ENCODE data around the gene HOXB5.

HOXB5 gene

DNA sequence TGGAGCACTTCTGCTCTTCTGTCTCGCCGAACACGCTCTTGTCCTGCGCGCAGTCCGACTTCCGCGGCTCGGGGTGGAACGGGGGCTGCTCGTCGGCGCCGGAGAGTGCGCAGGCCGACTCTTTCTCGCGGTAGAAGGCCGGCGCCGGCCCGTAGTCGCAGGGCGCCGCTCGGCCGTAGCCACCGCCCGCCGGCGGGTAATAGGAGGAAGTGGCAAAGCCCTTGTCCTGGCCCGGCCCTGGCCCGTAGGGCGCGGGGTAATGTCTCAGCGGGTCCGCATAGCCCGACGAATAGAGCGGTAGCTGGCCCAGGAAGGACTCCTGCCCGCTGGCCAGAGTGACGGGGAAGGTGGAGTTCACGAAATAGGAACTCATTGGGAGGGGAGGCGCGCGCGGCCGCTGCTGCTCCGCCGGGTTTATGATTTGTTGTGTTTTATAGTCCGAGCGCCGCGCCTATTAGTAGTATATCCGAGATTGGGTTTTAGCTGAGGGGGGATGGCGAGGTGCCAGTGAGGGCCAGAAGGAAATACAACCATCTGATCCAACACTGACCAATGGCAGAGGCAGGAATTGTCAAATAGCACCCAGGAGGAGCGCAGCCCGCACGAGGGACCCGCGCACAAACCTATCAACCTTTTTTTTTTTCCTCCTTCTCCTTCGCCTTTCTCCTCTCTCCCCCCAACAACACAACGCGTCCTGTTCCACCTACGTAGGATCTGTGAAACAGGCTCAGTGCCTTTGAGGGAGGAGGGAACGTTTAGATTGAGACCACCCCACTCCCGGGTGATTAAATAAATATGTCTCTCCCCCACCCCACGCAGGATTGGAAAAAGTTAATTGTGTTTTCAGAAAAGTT lies 4.4 kb upstream of the HOXB5 start:
- peaks cover 7% of the 10 kb centered on the region; the same call in 1 of the 2 replicates for H3K79me2 ChIP-seq (ENCODE audit: low read length)
- peak overlapping the region; percentile 83 for H3K9ac ChIP-seq (ENCODE audit: low read length)
- peaks cover 25% of the 10 kb centered on the region for H3K27me3 ChIP-seq (ENCODE audit: low read depth, low read length)
- H3K9me3 ChIP-seq (ENCODE audit: insufficient read depth, low read length), result no peaks in the 10 kb centered on the region
- H3K4me1 ChIP-seq (ENCODE audit: low read length), result peaks cover 27% of the 10 kb centered on the region
- H3K4me2 ChIP-seq (ENCODE audit: low read length), result peak overlapping the region; percentile 85
- no peak overlapping the region for H3K27ac ChIP-seq (ENCODE audit: low read length)
- no peak for TF ChIP-seq EZH2phosphoT487 (IDR thresholded peaks at IDR 0.05; ENCODE audit: low read depth)
- TF ChIP-seq, protein P1, sequence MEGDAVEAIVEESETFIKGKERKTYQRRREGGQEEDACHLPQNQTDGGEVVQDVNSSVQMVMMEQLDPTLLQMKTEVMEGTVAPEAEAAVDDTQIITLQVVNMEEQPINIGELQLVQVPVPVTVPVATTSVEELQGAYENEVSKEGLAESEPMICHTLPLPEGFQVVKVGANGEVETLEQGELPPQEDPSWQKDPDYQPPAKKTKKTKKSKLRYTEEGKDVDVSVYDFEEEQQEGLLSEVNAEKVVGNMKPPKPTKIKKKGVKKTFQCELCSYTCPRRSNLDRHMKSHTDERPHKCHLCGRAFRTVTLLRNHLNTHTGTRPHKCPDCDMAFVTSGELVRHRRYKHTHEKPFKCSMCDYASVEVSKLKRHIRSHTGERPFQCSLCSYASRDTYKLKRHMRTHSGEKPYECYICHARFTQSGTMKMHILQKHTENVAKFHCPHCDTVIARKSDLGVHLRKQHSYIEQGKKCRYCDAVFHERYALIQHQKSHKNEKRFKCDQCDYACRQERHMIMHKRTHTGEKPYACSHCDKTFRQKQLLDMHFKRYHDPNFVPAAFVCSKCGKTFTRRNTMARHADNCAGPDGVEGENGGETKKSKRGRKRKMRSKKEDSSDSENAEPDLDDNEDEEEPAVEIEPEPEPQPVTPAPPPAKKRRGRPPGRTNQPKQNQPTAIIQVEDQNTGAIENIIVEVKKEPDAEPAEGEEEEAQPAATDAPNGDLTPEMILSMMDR (IDR thresholded peaks at IDR 0.05; ENCODE audit: low read depth, low read length), result no peak
- H2AFZ ChIP-seq (ENCODE audit: low read depth, low read length), result peak overlapping the region; percentile 91
- no peaks in the 10 kb centered on the region for H4K20me1 ChIP-seq (ENCODE audit: insufficient read depth, low read length)
- H3K36me3 ChIP-seq (replicated peaks; ENCODE audit: low read depth, low read length), result no peaks in the 10 kb centered on the region
- H3K4me3 ChIP-seq (ENCODE audit: low read length), result peak overlapping the region; percentile 89

DNA sequence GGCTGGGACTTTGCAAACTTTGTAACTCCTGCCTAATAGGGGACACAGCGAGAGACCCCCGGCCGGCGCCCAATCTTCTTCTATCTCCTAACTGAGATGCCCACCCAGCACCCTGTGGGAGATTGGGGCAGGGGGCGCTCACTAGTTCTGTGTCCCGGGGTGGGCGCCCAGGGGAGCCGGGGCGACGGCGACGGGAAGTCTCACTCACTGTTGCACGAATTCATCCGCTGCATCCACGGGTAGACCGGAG lies 3.9 kb upstream of the HOXB5 start:
- H2AFZ ChIP-seq (ENCODE audit: low read depth, low read length), result peak overlapping the region; percentile 91
- H3K27me3 ChIP-seq (ENCODE audit: low read depth, low read length), result peaks cover 30% of the 10 kb centered on the region
- H3K27ac ChIP-seq (ENCODE audit: low read length), result no peak overlapping the region
- H3K4me3 ChIP-seq (ENCODE audit: low read length), result peak overlapping the region; percentile 89
- peaks cover 26% of the 10 kb centered on the region for H3K4me1 ChIP-seq (ENCODE audit: low read length)
- no peaks in the 10 kb centered on the region for H3K9me3 ChIP-seq (ENCODE audit: insufficient read depth, low read length)
- peak overlapping the region; percentile 83 for H3K9ac ChIP-seq (ENCODE audit: low read length)
- H3K4me2 ChIP-seq (ENCODE audit: low read length), result peak overlapping the region; percentile 85
- H4K20me1 ChIP-seq (ENCODE audit: insufficient read depth, low read length), result no peaks in the 10 kb centered on the region
- no peaks in the 10 kb centered on the region for H3K36me3 ChIP-seq (replicated peaks; ENCODE audit: low read depth, low read length)
- TF ChIP-seq, protein P1 (IDR thresholded peaks at IDR 0.05; ENCODE audit: low read depth, low read length), result no peak
- TF ChIP-seq EZH2phosphoT487 (IDR thresholded peaks at IDR 0.05; ENCODE audit: low read depth), result no peak
- H3K79me2 ChIP-seq (ENCODE audit: low read length), result peaks cover 7% of the 10 kb centered on the region; the same call in 1 of the 2 replicates

DNA sequence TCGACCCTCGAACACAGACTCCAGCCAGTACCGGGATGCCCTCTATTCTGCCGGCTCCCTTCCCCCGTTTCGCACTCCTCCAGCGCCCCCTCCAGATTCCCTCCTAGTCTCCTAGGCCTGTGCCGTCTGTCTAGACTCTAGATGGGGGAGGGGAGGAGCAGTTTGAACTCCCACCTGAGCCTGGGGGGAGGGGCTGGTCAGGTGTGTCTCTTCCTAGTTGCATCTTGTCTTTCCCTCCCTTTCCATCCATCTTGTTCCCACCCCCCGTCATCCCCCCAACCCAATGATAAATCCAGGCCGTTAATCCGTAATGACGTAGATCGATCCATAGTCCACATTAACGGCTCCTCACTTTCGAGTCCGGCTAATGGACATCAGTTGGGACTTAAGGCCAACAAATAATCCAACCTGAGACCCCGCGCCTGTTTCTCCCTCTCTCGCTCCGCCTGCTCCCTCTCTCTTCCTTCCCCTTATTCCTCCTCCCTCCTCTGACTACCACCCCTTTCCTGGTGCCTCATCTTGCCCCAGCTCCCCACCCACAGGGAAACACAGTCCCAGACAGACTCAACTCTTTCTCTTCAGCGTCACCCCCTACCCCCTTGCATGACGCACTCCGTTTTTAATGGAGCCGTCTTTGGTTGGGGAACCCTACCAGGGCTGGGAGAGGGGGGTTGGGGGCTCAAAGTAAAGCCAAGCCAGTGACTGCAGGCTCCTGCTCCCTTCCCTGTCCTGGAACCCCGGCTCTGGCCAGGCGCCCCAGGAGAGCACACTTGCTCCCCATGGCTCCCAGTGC lies 3.4 kb upstream of the HOXB5 start:
- Histone ChIP-seq H3K27ac (ENCODE audit: low read length) (no peak overlapping the region), H3K4me3 (ENCODE audit: low read length) (peak overlapping the region; percentile 89), H3K9me3 (ENCODE audit: insufficient read depth, low read length) (no peaks in the 10 kb centered on the region), H3K4me2 (ENCODE audit: low read length) (peak overlapping the region; percentile 85), H3K27me3 (ENCODE audit: low read depth, low read length) (peaks cover 31% of the 10 kb centered on the region), H3K36me3 (replicated peaks; ENCODE audit: low read depth, low read length) (no peaks in the 10 kb centered on the region), H3K79me2 (ENCODE audit: low read length) (peaks cover 7% of the 10 kb centered on the region; the same call in 1 of the 2 replicates), H3K9ac (ENCODE audit: low read length) (peak overlapping the region; percentile 83), H2AFZ (ENCODE audit: low read depth, low read length) (peak overlapping the region; percentile 91), H3K4me1 (ENCODE audit: low read length) (peaks cover 24% of the 10 kb centered on the region), H4K20me1 (ENCODE audit: insufficient read depth, low read length) (no peaks in the 10 kb centered on the region)
- TF ChIP-seq EZH2phosphoT487 (IDR thresholded peaks at IDR 0.05; ENCODE audit: low read depth), result no peak
- TF ChIP-seq, protein P1 (IDR thresholded peaks at IDR 0.05; ENCODE audit: low read depth, low read length), result no peak
